Measurements from ENCODE around the gene PPP1R13B. TPM values are rescaled to one million over a fixed set of nuclear protein-coding genes. Genes with fewer than 3 reads are reported as not detected.

PPP1R13B gene
- total RNA-seq, 1 experiment from 2014 or later: 19.0 TPM

GRCh38 chr14:103832046-103832445 is 15.3 kb downstream of the PPP1R13B start:
- in situ Hi-C loops (cut with HindIII; ENCODE audit: low pct_unique_long_range_greater_than_20kb, low sequenced_read_pairs) (no loop called here), intact Hi-C loops (cut with micrococcal nuclease; ENCODE audit: unreplicated experiment) (loop anchor here (10.0 kb wide), 1 partner anchor 503 kb away; no protein-coding TSS in a partner anchor)
- ChIA-PET CTCF (no interaction called here), POLR2A (interaction anchor here (0.7 kb wide), 1 partner anchor 59 kb away, joined by 3 read pairs; no protein-coding TSS in a partner anchor)
- no peak for ATAC-seq
- no peak overlapping the region for H3K27ac ChIP-seq (ENCODE audit: low read length)
- BruUV-seq (replicated peaks): no TSS peak
- H3K4me3 ChIP-seq (ENCODE audit: low read depth in 2 of 2, low read length in 2 of 2): no peak overlapping the region
- no peaks in the 10 kb centered on the region for H3K4me1 ChIP-seq (ENCODE audit: control insufficient read depth, insufficient read depth, low read length)
- H3K9me3 ChIP-seq (ENCODE audit: control insufficient read depth, insufficient read depth, low read depth, low read length): no peaks in the 10 kb centered on the region
- no peak for DNase-seq (ENCODE audit: low read depth, low spot score)
- no peaks in the 10 kb centered on the region for H3K36me3 ChIP-seq (ENCODE audit: control insufficient read depth, insufficient read depth, low read length)
- H3K27me3 ChIP-seq (ENCODE audit: control insufficient read depth, insufficient read depth, low read length): no peaks in the 10 kb centered on the region
- TF ChIP-seq SIN3A (IDR thresholded peaks at IDR 0.05; ENCODE audit: borderline replicate concordance, insufficient read depth, low read depth, low read length) (no peak), POLR2AphosphoS5 (IDR thresholded peaks at IDR 0.05; ENCODE audit: low read depth, low read length) (no peak), TCF7L2 (IDR thresholded peaks at IDR 0.05; ENCODE audit: low read depth, low read length) (no peak), CTCF (IDR thresholded peaks at IDR 0.05) (no peak)
- TF ChIP-seq, protein P1, sequence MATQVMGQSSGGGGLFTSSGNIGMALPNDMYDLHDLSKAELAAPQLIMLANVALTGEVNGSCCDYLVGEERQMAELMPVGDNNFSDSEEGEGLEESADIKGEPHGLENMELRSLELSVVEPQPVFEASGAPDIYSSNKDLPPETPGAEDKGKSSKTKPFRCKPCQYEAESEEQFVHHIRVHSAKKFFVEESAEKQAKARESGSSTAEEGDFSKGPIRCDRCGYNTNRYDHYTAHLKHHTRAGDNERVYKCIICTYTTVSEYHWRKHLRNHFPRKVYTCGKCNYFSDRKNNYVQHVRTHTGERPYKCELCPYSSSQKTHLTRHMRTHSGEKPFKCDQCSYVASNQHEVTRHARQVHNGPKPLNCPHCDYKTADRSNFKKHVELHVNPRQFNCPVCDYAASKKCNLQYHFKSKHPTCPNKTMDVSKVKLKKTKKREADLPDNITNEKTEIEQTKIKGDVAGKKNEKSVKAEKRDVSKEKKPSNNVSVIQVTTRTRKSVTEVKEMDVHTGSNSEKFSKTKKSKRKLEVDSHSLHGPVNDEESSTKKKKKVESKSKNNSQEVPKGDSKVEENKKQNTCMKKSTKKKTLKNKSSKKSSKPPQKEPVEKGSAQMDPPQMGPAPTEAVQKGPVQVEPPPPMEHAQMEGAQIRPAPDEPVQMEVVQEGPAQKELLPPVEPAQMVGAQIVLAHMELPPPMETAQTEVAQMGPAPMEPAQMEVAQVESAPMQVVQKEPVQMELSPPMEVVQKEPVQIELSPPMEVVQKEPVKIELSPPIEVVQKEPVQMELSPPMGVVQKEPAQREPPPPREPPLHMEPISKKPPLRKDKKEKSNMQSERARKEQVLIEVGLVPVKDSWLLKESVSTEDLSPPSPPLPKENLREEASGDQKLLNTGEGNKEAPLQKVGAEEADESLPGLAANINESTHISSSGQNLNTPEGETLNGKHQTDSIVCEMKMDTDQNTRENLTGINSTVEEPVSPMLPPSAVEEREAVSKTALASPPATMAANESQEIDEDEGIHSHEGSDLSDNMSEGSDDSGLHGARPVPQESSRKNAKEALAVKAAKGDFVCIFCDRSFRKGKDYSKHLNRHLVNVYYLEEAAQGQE (IDR thresholded peaks at IDR 0.05; ENCODE audit: insufficient read depth in 1 of 2, low read depth in 2 of 2, low read length in 1 of 2): no peak

- H3K9me3 ChIP-seq (ENCODE audit: control insufficient read depth, insufficient read depth, low read depth, low read length): no peaks in the 10 kb centered on the region
- in situ Hi-C loops (cut with HindIII; ENCODE audit: low pct_unique_long_range_greater_than_20kb, low sequenced_read_pairs): no loop called here
- no peaks in the 10 kb centered on the region for H3K27me3 ChIP-seq (ENCODE audit: control insufficient read depth, insufficient read depth, low read length)
- no peaks in the 10 kb centered on the region for H3K4me1 ChIP-seq (ENCODE audit: control insufficient read depth, insufficient read depth, low read length)
- intact Hi-C loops (cut with micrococcal nuclease; ENCODE audit: unreplicated experiment): loop anchor here (10.0 kb wide), 1 partner anchor 504 kb away; no protein-coding TSS in a partner anchor
- DNase-seq (ENCODE audit: low read depth, low spot score): no peak
- H3K4me3 ChIP-seq (ENCODE audit: low read depth in 2 of 2, low read length in 2 of 2): no peak overlapping the region
- ATAC-seq: no peak
- POLR2A ChIA-PET: interaction anchor here (0.7 kb wide), 1 partner anchor 922 kb away, joined by 7 read pairs; no protein-coding TSS in a partner anchor
- no peak overlapping the region for H3K27ac ChIP-seq (ENCODE audit: low read length)
- H3K36me3 ChIP-seq (ENCODE audit: control insufficient read depth, insufficient read depth, low read length): no peaks in the 10 kb centered on the region
- TF ChIP-seq CTCF (IDR thresholded peaks at IDR 0.05): no peak
- TF ChIP-seq, protein P1 (IDR thresholded peaks at IDR 0.05; ENCODE audit: insufficient read depth in 1 of 2, low read depth in 2 of 2, low read length in 1 of 2): no peak
- no peak for TF ChIP-seq POLR2AphosphoS5 (IDR thresholded peaks at IDR 0.05; ENCODE audit: low read depth, low read length)
- TF ChIP-seq SIN3A (IDR thresholded peaks at IDR 0.05; ENCODE audit: borderline replicate concordance, insufficient read depth, low read depth, low read length): no peak
- TF ChIP-seq TCF7L2 (IDR thresholded peaks at IDR 0.05; ENCODE audit: low read depth, low read length): no peak
- CTCF ChIA-PET: no interaction called here
- BruUV-seq (replicated peaks): no TSS peak
These were observed 16.7 kb downstream of the PPP1R13B start for GRCh38 chr14:103830511-103831270.
